ENCODE measurements around the gene DNAJC4. TPM values are rescaled to one million over a fixed set of nuclear protein-coding genes. Genes with fewer than 3 reads are reported as not detected.
A peak's percentile ranks its signal among the peaks of the same experiment; 100 is the strongest.

Gene DNAJC4
- total and polyA plus RNA-seq, 9 donors = 25.0 to 69.1 (median 43.1) TPM

GRCh38 chr11:64210301-64211020 lies 19.9 kb upstream of the DNAJC4 start:
- Histone ChIP-seq H3K4me1 (ENCODE audit: insufficient read depth) (peaks cover 4% of the 10 kb centered on the region), H3K27ac (no peak overlapping the region), H3K4me3 (no peak overlapping the region), H3K36me3 (no peaks in the 10 kb centered on the region), H3K27me3 (no peaks in the 10 kb centered on the region), H3K9me3 (no peaks in the 10 kb centered on the region)
- intact Hi-C loops (cut with DNase I) = no loop called here
- 93 to 95% (median 94%) methylated on average over 23 to 24 of the region's 24 CpGs for WGBS, 3 donors
- TF ChIP-seq POLR2A (IDR thresholded peaks at IDR 0.05) (no peak), CTCF (IDR thresholded peaks at IDR 0.05) (no peak), EP300 (IDR thresholded peaks at IDR 0.05) (no peak)
- DNase-seq = no peak

- WGBS, 3 donors = 82 to 89% (median 84%) methylated on average over 27 to 30 of the region's 30 CpGs
These were observed 19.0 kb upstream of the DNAJC4 start for GRCh38 chr11:64211181-64211872.

GRCh38 chr11:64216879-64217278 lies 13.5 kb upstream of the DNAJC4 start:
- TF ChIP-seq CTCF (IDR thresholded peaks at IDR 0.05) (no peak), EP300 (IDR thresholded peaks at IDR 0.05) (no peak), POLR2A (IDR thresholded peaks at IDR 0.05) (no peak)
- Histone ChIP-seq H3K27me3 (no peaks in the 10 kb centered on the region), H3K4me1 (ENCODE audit: insufficient read depth) (no peaks in the 10 kb centered on the region), H3K36me3 (no peaks in the 10 kb centered on the region), H3K9me3 (no peaks in the 10 kb centered on the region), H3K4me3 (no peak overlapping the region), H3K27ac (no peak overlapping the region)
- no peak for DNase-seq
- 78 to 88% (median 86%) methylated on average over 6 of the region's 6 CpGs for WGBS, 3 donors
- intact Hi-C loops (cut with DNase I) = no loop called here

More at GRCh38 chr11:64211181-64211872, 19.0 kb upstream of the DNAJC4 start:
- Histone ChIP-seq H3K36me3 (no peaks in the 10 kb centered on the region), H3K4me3 (no peak overlapping the region), H3K27me3 (no peaks in the 10 kb centered on the region), H3K4me1 (ENCODE audit: insufficient read depth) (peaks cover 4% of the 10 kb centered on the region), H3K27ac (no peak overlapping the region), H3K9me3 (no peaks in the 10 kb centered on the region)
- TF ChIP-seq CTCF (IDR thresholded peaks at IDR 0.05) = no peak
- intact Hi-C loops (cut with DNase I) = no loop called here
- DNase-seq = no peak

GRCh38 chr11:64218628-64219353 lies 11.6 kb upstream of the DNAJC4 start:
- Histone ChIP-seq H3K27me3 (no peaks in the 10 kb centered on the region), H3K4me3 (no peak overlapping the region), H3K9me3 (no peaks in the 10 kb centered on the region), H3K4me1 (ENCODE audit: insufficient read depth) (peaks cover 3% of the 10 kb centered on the region), H3K36me3 (no peaks in the 10 kb centered on the region), H3K27ac (no peak overlapping the region)
- DNase-seq = peak in 2 of 5 donors; percentile 22 to 29
- TF ChIP-seq POLR2A (IDR thresholded peaks at IDR 0.05) (no peak), CTCF (IDR thresholded peaks at IDR 0.05) (no peak), EP300 (IDR thresholded peaks at IDR 0.05) (no peak)
- intact Hi-C loops (cut with DNase I) = no loop called here
- WGBS, 3 donors = 46 to 66% (median 56%) methylated on average over 8 to 11 of the region's 11 CpGs

All from ovary (tissue), 9 donors.